Mammary epithelial cell (primary cell): ENCODE results near the gene TLE5.

Experiments
- EZH2 ChIP-seq: IDR thresholded peaks from 2 replicates; pipeline ENCODE4 v1.6.1; 2012; ENCODE audit warnings: low read length, inconsistent platforms, borderline replicate concordance
- TF ChIP-seq, protein P1 (sequence below), 2 donors: IDR thresholded peaks in 1 of 2; conservative IDR thresholded peaks in 1 of 2; 2 replicates each; pipeline ENCODE4 v1.5.1; 2011 to 2012; ENCODE audit warnings: inconsistent platforms in 2 of 2, low read length in 2 of 2, mild to moderate bottlenecking in 2 of 2, control low read depth in 1 of 2, low read depth in 1 of 2; ENCODE audit not compliant: insufficient read depth in 1 of 2; ENCODE audit errors: extremely low read depth in 1 of 2

GRCh38 chr19:3110126-3110825, 48.0 kb upstream of the TLE5 start:
- TF ChIP-seq, protein P1, sequence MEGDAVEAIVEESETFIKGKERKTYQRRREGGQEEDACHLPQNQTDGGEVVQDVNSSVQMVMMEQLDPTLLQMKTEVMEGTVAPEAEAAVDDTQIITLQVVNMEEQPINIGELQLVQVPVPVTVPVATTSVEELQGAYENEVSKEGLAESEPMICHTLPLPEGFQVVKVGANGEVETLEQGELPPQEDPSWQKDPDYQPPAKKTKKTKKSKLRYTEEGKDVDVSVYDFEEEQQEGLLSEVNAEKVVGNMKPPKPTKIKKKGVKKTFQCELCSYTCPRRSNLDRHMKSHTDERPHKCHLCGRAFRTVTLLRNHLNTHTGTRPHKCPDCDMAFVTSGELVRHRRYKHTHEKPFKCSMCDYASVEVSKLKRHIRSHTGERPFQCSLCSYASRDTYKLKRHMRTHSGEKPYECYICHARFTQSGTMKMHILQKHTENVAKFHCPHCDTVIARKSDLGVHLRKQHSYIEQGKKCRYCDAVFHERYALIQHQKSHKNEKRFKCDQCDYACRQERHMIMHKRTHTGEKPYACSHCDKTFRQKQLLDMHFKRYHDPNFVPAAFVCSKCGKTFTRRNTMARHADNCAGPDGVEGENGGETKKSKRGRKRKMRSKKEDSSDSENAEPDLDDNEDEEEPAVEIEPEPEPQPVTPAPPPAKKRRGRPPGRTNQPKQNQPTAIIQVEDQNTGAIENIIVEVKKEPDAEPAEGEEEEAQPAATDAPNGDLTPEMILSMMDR (conservative IDR thresholded peaks at IDR 0.05 in 1 of 2, IDR thresholded peaks at IDR 0.05 in 1 of 2; ENCODE audit: extremely low read depth in 1 of 2, insufficient read depth in 1 of 2, low read depth in 1 of 2, low read length in 2 of 2), result no peak
- TF ChIP-seq EZH2, result no peak
